ENCODE data around the gene GPR37L1. TPM values are rescaled to one million over a fixed set of nuclear protein-coding genes. Genes with fewer than 3 reads are reported as not detected.

Gene GPR37L1
- total and polyA plus RNA-seq, 2 donors, result under 0.01 to 0.09 TPM

- no peak overlapping the region for H3K4me3 ChIP-seq (ENCODE audit: low read length in 2 of 2)
- H3K4me1 ChIP-seq (ENCODE audit: control insufficient read depth in 2 of 2, insufficient read depth in 2 of 2, low read length in 2 of 2), result no peaks in the 10 kb centered on the region
- DNase-seq (ENCODE audit: low read depth in 6 of 9, low spot score in 9 of 9), result no peak
- H3K27ac ChIP-seq (ENCODE audit: low read depth in 1 of 2, low read length in 1 of 2), result no peak overlapping the region
- H3K27me3 ChIP-seq (ENCODE audit: control insufficient read depth in 2 of 2, insufficient read depth in 1 of 2, low read length in 1 of 2), result peaks cover 0 to 6% of the 10 kb centered on the region in 2 donors
- no peaks in the 10 kb centered on the region for H3K36me3 ChIP-seq (ENCODE audit: control insufficient read depth in 2 of 2, insufficient read depth in 2 of 2, low read length in 1 of 2)
- no peaks in the 10 kb centered on the region for H3K9me3 ChIP-seq (ENCODE audit: control insufficient read depth in 2 of 2, insufficient read depth in 1 of 2, low read length in 1 of 2)
- 91% methylated on average over 7 of the region's 7 CpGs for WGBS
These were observed 36.9 kb upstream of the GPR37L1 start for GRCh38 chr1:202085682-202086373.

DNA sequence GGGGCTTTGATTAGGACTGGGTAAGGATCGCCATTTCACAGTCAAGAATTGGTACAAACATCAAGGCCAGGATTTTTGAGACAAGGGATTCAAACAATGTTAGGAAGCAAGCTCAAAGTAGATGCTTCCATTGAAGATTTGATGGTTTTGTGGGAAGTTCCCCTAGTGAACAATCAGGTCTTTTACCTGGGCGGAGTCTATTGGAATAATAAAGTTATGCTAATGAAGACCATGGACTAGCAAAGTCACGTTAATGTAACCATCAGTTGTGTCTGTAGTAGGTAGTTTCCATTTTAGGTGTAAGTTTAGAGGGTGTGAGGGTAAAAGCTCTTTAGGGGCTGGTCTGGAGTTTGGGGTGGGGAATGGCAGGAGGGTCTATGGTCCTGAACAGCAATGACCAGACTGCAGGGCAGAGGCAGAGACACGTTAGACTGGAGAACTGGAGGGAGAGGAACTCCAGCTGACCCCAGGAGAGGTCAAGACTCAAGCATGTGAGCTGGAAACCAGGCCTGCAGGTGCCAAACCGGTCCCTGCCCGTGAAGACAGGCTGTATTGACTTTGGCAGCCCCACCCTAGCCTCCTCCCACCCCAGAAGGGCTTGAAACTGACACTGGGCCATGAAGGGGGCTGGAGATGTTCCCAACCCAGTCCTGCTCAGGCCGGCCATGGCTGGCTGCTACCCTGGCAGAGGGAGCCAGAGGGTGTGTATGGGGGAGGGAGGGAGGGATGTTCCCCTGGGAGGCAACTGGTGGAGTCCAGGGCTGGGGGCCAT is 36.0 kb upstream of the GPR37L1 start:
- 80% methylated on average over 7 of the region's 7 CpGs for WGBS
- Histone ChIP-seq H3K27me3 (ENCODE audit: control insufficient read depth in 2 of 2, insufficient read depth in 1 of 2, low read length in 1 of 2) (peaks cover 0 to 6% of the 10 kb centered on the region in 2 donors), H3K27ac (ENCODE audit: low read depth in 1 of 2, low read length in 1 of 2) (no peak overlapping the region), H3K36me3 (ENCODE audit: control insufficient read depth in 2 of 2, insufficient read depth in 2 of 2, low read length in 1 of 2) (no peaks in the 10 kb centered on the region), H3K4me3 (ENCODE audit: low read length in 2 of 2) (no peak overlapping the region), H3K9me3 (ENCODE audit: control insufficient read depth in 2 of 2, insufficient read depth in 1 of 2, low read length in 1 of 2) (no peaks in the 10 kb centered on the region), H3K4me1 (ENCODE audit: control insufficient read depth in 2 of 2, insufficient read depth in 2 of 2, low read length in 2 of 2) (no peaks in the 10 kb centered on the region)
- no peak for DNase-seq (ENCODE audit: low read depth in 6 of 9, low spot score in 9 of 9)

DNA sequence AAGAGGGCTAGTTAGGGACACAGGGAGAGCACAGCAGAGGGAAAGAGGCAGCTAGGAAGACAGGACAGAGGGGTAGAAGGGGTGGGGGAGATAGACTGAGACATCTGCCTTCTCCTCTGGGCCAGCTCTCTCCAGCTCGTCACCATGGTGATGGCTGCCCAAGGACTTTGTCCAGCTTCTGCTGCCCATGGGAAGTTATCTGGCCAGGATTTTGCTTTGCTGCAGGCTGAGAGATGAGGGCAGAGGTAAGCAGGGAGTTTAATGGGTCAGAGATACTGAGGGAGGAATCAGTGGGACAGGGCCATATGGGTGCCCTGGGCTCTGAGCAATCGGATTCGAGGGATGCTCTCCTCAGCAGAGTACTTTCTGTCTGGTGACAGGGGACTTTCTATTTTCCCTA is 34.5 kb upstream of the GPR37L1 start:
- Histone ChIP-seq H3K27ac (ENCODE audit: low read depth in 1 of 2, low read length in 1 of 2) (no peak overlapping the region), H3K27me3 (ENCODE audit: control insufficient read depth in 2 of 2, insufficient read depth in 1 of 2, low read length in 1 of 2) (peaks cover 0 to 6% of the 10 kb centered on the region in 2 donors), H3K4me1 (ENCODE audit: control insufficient read depth in 2 of 2, insufficient read depth in 2 of 2, low read length in 2 of 2) (no peaks in the 10 kb centered on the region), H3K9me3 (ENCODE audit: control insufficient read depth in 2 of 2, insufficient read depth in 1 of 2, low read length in 1 of 2) (no peaks in the 10 kb centered on the region), H3K4me3 (ENCODE audit: low read length in 2 of 2) (no peak overlapping the region), H3K36me3 (ENCODE audit: control insufficient read depth in 2 of 2, insufficient read depth in 2 of 2, low read length in 1 of 2) (no peaks in the 10 kb centered on the region)
- WGBS, result 94% methylated on average over 3 of the region's 3 CpGs
- DNase-seq (ENCODE audit: low read depth in 6 of 9, low spot score in 9 of 9), result no peak

DNA sequence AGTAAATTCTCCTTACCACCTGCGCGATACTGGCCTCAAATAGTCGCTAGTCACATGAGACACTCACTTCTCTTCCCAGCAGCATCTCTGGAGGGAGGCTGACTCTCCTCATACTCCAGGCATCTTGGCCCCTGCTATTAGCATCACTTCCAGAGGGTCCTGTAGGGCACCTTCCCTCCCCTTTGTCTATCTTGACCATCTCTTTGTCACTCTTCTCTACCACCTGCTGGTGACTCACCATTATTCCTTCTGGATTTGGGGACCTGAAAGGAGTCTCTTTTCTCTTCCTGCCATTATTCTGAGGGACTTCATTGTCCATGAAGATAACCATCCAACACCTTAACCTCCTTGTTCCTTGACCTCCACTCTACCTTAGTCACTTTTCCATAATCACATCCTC is 31.7 kb upstream of the GPR37L1 start:
- Histone ChIP-seq H3K4me3 (ENCODE audit: low read length in 2 of 2) (no peak overlapping the region), H3K9me3 (ENCODE audit: control insufficient read depth in 2 of 2, insufficient read depth in 1 of 2, low read length in 1 of 2) (no peaks in the 10 kb centered on the region), H3K27me3 (ENCODE audit: control insufficient read depth in 2 of 2, insufficient read depth in 1 of 2, low read length in 1 of 2) (peaks cover 0 to 2% of the 10 kb centered on the region in 2 donors), H3K27ac (ENCODE audit: low read depth in 1 of 2, low read length in 1 of 2) (no peak overlapping the region), H3K36me3 (ENCODE audit: control insufficient read depth in 2 of 2, insufficient read depth in 2 of 2, low read length in 1 of 2) (no peaks in the 10 kb centered on the region), H3K4me1 (ENCODE audit: control insufficient read depth in 2 of 2, insufficient read depth in 2 of 2, low read length in 2 of 2) (no peaks in the 10 kb centered on the region)
- 94% methylated on average over 3 of the region's 3 CpGs for WGBS
- DNase-seq (ENCODE audit: low read depth in 6 of 9, low spot score in 9 of 9), result no peak

DNA sequence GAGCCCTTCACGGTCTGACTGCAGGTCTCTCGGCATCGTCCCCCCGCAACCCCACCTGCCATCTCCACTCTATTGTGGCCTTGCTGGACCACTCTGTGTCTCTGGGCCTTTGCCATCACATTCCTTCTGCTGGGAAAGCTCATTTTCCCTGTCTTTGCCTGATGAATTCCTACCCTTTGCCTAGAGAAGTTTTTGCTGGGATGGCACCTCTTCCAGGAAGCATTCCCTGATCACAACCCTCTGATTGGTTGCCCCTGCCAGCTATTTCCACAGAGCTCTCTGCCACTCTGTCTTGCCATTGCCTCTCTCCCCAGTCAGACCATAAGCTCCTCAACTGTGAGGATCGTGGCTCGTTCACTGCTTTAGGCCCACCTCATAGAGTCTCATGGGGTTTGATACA is 28.9 kb upstream of the GPR37L1 start:
- no peak for DNase-seq (ENCODE audit: low read depth in 6 of 9, low spot score in 9 of 9)
- no peak overlapping the region for H3K4me3 ChIP-seq (ENCODE audit: low read length in 2 of 2)
- 98% methylated on average over 6 of the region's 6 CpGs for WGBS

GRCh38 chr1:202101184-202101583 is 21.5 kb upstream of the GPR37L1 start:
- H3K9me3 ChIP-seq (ENCODE audit: control insufficient read depth in 2 of 2, insufficient read depth in 1 of 2, low read length in 1 of 2), result no peaks in the 10 kb centered on the region
- no peak overlapping the region for H3K4me3 ChIP-seq (ENCODE audit: low read length in 2 of 2)
- DNase-seq (ENCODE audit: low read depth in 6 of 9, low spot score in 9 of 9), result no peak
- WGBS, result 76% methylated on average over 4 of the region's 4 CpGs
- H3K27me3 ChIP-seq (ENCODE audit: control insufficient read depth in 2 of 2, insufficient read depth in 1 of 2, low read length in 1 of 2), result no peaks in the 10 kb centered on the region
- no peaks in the 10 kb centered on the region for H3K4me1 ChIP-seq (ENCODE audit: control insufficient read depth in 2 of 2, insufficient read depth in 2 of 2, low read length in 2 of 2)
- H3K27ac ChIP-seq (ENCODE audit: low read depth in 1 of 2, low read length in 1 of 2), result no peak overlapping the region
- no peaks in the 10 kb centered on the region for H3K36me3 ChIP-seq (ENCODE audit: control insufficient read depth in 2 of 2, insufficient read depth in 2 of 2, low read length in 1 of 2)

More for the DNA sequence above, 28.9 kb upstream of the GPR37L1 start:
- H3K27me3 ChIP-seq (ENCODE audit: control insufficient read depth in 2 of 2, insufficient read depth in 1 of 2, low read length in 1 of 2), result no peaks in the 10 kb centered on the region
- H3K4me1 ChIP-seq (ENCODE audit: control insufficient read depth in 2 of 2, insufficient read depth in 2 of 2, low read length in 2 of 2), result no peaks in the 10 kb centered on the region
- H3K36me3 ChIP-seq (ENCODE audit: control insufficient read depth in 2 of 2, insufficient read depth in 2 of 2, low read length in 1 of 2), result no peaks in the 10 kb centered on the region
- H3K27ac ChIP-seq (ENCODE audit: low read depth in 1 of 2, low read length in 1 of 2), result no peak overlapping the region
- no peaks in the 10 kb centered on the region for H3K9me3 ChIP-seq (ENCODE audit: control insufficient read depth in 2 of 2, insufficient read depth in 1 of 2, low read length in 1 of 2)

GRCh38 chr1:202104073-202104472 is 18.6 kb upstream of the GPR37L1 start:
- 96% methylated on average over 10 of the region's 10 CpGs for WGBS
- Histone ChIP-seq H3K27ac (ENCODE audit: low read depth in 1 of 2, low read length in 1 of 2) (no peak overlapping the region), H3K4me3 (ENCODE audit: low read length in 2 of 2) (no peak overlapping the region), H3K27me3 (ENCODE audit: control insufficient read depth in 2 of 2, insufficient read depth in 1 of 2, low read length in 1 of 2) (no peaks in the 10 kb centered on the region), H3K4me1 (ENCODE audit: control insufficient read depth in 2 of 2, insufficient read depth in 2 of 2, low read length in 2 of 2) (no peaks in the 10 kb centered on the region), H3K36me3 (ENCODE audit: control insufficient read depth in 2 of 2, insufficient read depth in 2 of 2, low read length in 1 of 2) (no peaks in the 10 kb centered on the region), H3K9me3 (ENCODE audit: control insufficient read depth in 2 of 2, insufficient read depth in 1 of 2, low read length in 1 of 2) (no peaks in the 10 kb centered on the region)
- DNase-seq (ENCODE audit: low read depth in 6 of 9, low spot score in 9 of 9), result no peak

GRCh38 chr1:202105571-202106339 is 17.0 kb upstream of the GPR37L1 start:
- Histone ChIP-seq H3K4me1 (ENCODE audit: control insufficient read depth in 2 of 2, insufficient read depth in 2 of 2, low read length in 2 of 2) (no peaks in the 10 kb centered on the region), H3K36me3 (ENCODE audit: control insufficient read depth in 2 of 2, insufficient read depth in 2 of 2, low read length in 1 of 2) (no peaks in the 10 kb centered on the region), H3K4me3 (ENCODE audit: low read length in 2 of 2) (no peak overlapping the region), H3K27ac (ENCODE audit: low read depth in 1 of 2, low read length in 1 of 2) (no peak overlapping the region), H3K27me3 (ENCODE audit: control insufficient read depth in 2 of 2, insufficient read depth in 1 of 2, low read length in 1 of 2) (no peaks in the 10 kb centered on the region), H3K9me3 (ENCODE audit: control insufficient read depth in 2 of 2, insufficient read depth in 1 of 2, low read length in 1 of 2) (no peaks in the 10 kb centered on the region)
- 82% methylated on average over 10 of the region's 10 CpGs for WGBS
- no peak for DNase-seq (ENCODE audit: low read depth in 6 of 9, low spot score in 9 of 9)

All from thymus (tissue), 11 donors.